PC-9 (cell line): ENCODE data around the gene FBXL13. TPM values are rescaled to one million over a fixed set of nuclear protein-coding genes. Genes with fewer than 3 reads are reported as not detected.
"Not testable (repeated sequence)": the region's sequence is repeated elsewhere in the genome, so short reads cannot be mapped to it uniquely, and the experiment has no call there.

Source experiments
- BruUV-seq: library from RNA; stranded (reverse); fragments of 400-500 nt; replicated peaks from 2 replicates; lab custom pipeline; 2021; lab: Mats Ljungman, UMichigan
- CTCF ChIA-PET: fragments of 300-600 bp; sonication (Branson Sonifier 250); formaldehyde crosslinking; loops from one replicate; lab custom pipeline; 2022; ENCODE audit warnings: antibody characterized with exemption; lab: Charles Lee
- POLR2A ChIA-PET: fragments of 300-600 bp; sonication (Branson Sonifier 250); formaldehyde crosslinking; loops from one replicate; lab custom pipeline; 2022; ENCODE audit warnings: antibody characterized with exemption; ENCODE audit not compliant: unreplicated experiment; lab: Charles Lee
- DNase-seq, 2 experiments: peaks; one replicate each; pipeline versions ENCODE4 v3.0.0 to v3.0.0-alpha.2; 2015 to 2022; ENCODE audit warnings: mixed read lengths in 1 of 2
- H2AFZ ChIP-seq: fragments of 200-600 bp; sonication (generic); 2 replicates; pipeline ENCODE4 v1.8.1; 2017; ENCODE audit warnings: antibody characterized with exemption
- H3F3A ChIP-seq: fragments of 200-600 bp; sonication (generic); 2 replicates; pipeline ENCODE4 v1.8.1; 2017; ENCODE audit warnings: antibody characterized with exemption, mild to moderate bottlenecking, low read depth; ENCODE audit not compliant: insufficient read depth
- H3K27ac ChIP-seq: fragments of 200-600 bp; sonication (generic); 2 replicates; pipeline ENCODE4 v1.6.1; 2016; ENCODE audit warnings: mixed run types
- H3K27me3 ChIP-seq: fragments of 200-600 bp; sonication (generic); 2 replicates; pipeline ENCODE4 v1.6.1; 2016; ENCODE audit warnings: low read depth, mixed run types; ENCODE audit not compliant: insufficient read depth
- H3K36me3 ChIP-seq: fragments of 200-600 bp; sonication (generic); 2 replicates; pipeline ENCODE4 v1.6.1; 2016; ENCODE audit warnings: low read depth, mixed run types
- H3K4me1 ChIP-seq: fragments of 200-600 bp; sonication (generic); replicated peaks from 2 replicates; pipeline ENCODE4 v1.6.1; 2016; ENCODE audit warnings: mixed run types; ENCODE audit not compliant: insufficient read depth
- H3K4me2 ChIP-seq: fragments of 200-600 bp; sonication (generic); 2 replicates; pipeline ENCODE4 v1.6.1; 2017; ENCODE audit warnings: mixed run types
- H3K4me3 ChIP-seq: fragments of 200-600 bp; sonication (generic); 2 replicates; pipeline ENCODE4 v1.6.1; 2016; ENCODE audit warnings: mixed run types
- H3K79me2 ChIP-seq: fragments of 200-600 bp; sonication (generic); 2 replicates; pipeline ENCODE4 v1.6.1; 2017; ENCODE audit warnings: low read depth, mixed run types
- H3K9me2 ChIP-seq: fragments of 200-600 bp; sonication (generic); 2 replicates; pipeline ENCODE4 v1.8.1; 2017; ENCODE audit warnings: mild to moderate bottlenecking; ENCODE audit not compliant: insufficient read depth
- H3K9me3 ChIP-seq: fragments of 200-600 bp; sonication (generic); 2 replicates; pipeline ENCODE4 v1.8.1; 2016; ENCODE audit warnings: low read depth; ENCODE audit not compliant: insufficient read depth
- H4K20me1 ChIP-seq: fragments of 200-600 bp; sonication (generic); 2 replicates; pipeline ENCODE4 v1.8.1; 2017; ENCODE audit not compliant: insufficient read depth
- EZH2 ChIP-seq: fragments of 200-600 bp; sonication (generic); IDR thresholded peaks from 2 replicates; pipeline ENCODE4 v1.8.0; 2017; ENCODE audit warnings: antibody characterized with exemption, low read depth
- intact Hi-C: fragments of 100-400 bp; cut with micrococcal nuclease; formaldehyde crosslinking; loops from one replicate; pipeline ENCODE4 v1.10.0; 2022; ENCODE audit not compliant: unreplicated experiment
- total RNA-seq: library from RNA; stranded (reverse); gene quantifications from 2 replicates; pipeline ENCODE4 v1.2.3, GENCODE V29; 2021
- TF ChIP-seq, protein P1 (sequence below): fragments of 200-600 bp; sonication (generic); conservative IDR thresholded peaks from 2 replicates; pipeline ENCODE4 v1.6.1; 2017; ENCODE audit warnings: mixed run types, antibody characterized with exemption, mild to moderate bottlenecking, moderate library complexity

FBXL13 gene
- total RNA-seq, 1 experiment from 2014 or later, result 19.4 TPM

DNA sequence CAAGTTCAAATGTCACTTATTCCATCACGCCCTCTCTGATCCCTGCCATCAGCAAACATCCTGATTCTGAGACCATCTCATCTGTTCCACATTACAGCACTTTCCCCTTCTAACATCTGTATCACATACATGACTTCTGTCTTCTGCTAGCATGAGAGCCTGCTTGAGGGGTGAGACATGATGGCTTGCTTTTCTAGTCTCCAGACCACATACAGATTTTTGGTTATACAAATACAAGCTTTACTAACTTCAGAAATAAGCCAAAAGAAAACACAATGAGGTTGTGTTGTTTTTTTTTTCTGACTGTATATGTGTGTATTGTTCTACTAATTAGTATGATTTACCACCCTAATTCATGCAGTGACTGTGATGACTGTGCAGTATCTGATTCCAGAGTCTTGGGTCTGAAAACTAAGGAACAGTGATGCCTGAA lies 40.0 kb upstream of the FBXL13 start:
- Histone ChIP-seq H3K9me2 (no peaks in the 10 kb centered on the region), H3K27ac (no peak overlapping the region), H3K4me2 (no peak overlapping the region), H3K4me1 (peaks cover 5% of the 10 kb centered on the region), H2AFZ (no peak overlapping the region), H3K9me3 (peaks cover 6% of the 10 kb centered on the region; the same call in 1 of the 2 replicates), H3K4me3 (no peak overlapping the region), H4K20me1 (no peaks in the 10 kb centered on the region), H3F3A (peaks cover 13% of the 10 kb centered on the region; the same call in 1 of the 2 replicates), H3K79me2 (no peaks in the 10 kb centered on the region), H3K36me3 (no peaks in the 10 kb centered on the region), H3K27me3 (no peaks in the 10 kb centered on the region)
- CTCF ChIA-PET, result no interaction called here
- no TSS peak for BruUV-seq
- TF ChIP-seq, protein P1, sequence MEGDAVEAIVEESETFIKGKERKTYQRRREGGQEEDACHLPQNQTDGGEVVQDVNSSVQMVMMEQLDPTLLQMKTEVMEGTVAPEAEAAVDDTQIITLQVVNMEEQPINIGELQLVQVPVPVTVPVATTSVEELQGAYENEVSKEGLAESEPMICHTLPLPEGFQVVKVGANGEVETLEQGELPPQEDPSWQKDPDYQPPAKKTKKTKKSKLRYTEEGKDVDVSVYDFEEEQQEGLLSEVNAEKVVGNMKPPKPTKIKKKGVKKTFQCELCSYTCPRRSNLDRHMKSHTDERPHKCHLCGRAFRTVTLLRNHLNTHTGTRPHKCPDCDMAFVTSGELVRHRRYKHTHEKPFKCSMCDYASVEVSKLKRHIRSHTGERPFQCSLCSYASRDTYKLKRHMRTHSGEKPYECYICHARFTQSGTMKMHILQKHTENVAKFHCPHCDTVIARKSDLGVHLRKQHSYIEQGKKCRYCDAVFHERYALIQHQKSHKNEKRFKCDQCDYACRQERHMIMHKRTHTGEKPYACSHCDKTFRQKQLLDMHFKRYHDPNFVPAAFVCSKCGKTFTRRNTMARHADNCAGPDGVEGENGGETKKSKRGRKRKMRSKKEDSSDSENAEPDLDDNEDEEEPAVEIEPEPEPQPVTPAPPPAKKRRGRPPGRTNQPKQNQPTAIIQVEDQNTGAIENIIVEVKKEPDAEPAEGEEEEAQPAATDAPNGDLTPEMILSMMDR, result no peak
- no peak for TF ChIP-seq EZH2
- POLR2A ChIA-PET, result no interaction called here
- no peak for DNase-seq
- intact Hi-C loops, result no loop called here

DNA sequence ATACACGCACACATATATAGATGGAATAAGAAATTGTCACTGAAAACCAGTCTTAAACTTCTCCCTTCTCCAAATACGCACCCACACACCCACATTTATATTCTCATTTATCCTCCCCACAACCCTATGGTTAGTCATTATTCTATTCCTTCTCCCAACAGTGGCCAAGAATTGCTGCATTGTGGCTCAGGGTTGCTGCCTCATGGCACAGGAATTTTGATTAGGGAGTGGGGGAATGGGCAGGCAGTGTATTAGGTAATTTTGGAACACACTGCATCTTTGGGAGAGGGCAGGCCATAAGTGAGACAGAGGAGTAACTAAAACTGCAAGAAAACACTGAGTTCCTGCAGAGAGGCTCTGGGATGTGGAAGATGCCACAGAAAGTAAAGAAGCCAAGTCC lies 38.6 kb upstream of the FBXL13 start:
- no peak for TF ChIP-seq EZH2
- TF ChIP-seq, protein P1, result no peak
- Histone ChIP-seq H3K9me3 (peaks cover 6% of the 10 kb centered on the region; the same call in 1 of the 2 replicates), H3K4me3 (no peak overlapping the region), H3K79me2 (no peaks in the 10 kb centered on the region), H3F3A (peaks cover 13% of the 10 kb centered on the region; the same call in 1 of the 2 replicates), H3K4me2 (no peak overlapping the region), H3K27me3 (no peaks in the 10 kb centered on the region), H2AFZ (no peak overlapping the region), H3K9me2 (no peaks in the 10 kb centered on the region), H3K27ac (peak overlapping the region; percentile 13), H3K4me1 (peaks cover 5% of the 10 kb centered on the region), H4K20me1 (no peaks in the 10 kb centered on the region), H3K36me3 (no peaks in the 10 kb centered on the region)
- CTCF ChIA-PET, result no interaction called here
- intact Hi-C loops, result no loop called here
- no TSS peak for BruUV-seq
- POLR2A ChIA-PET, result no interaction called here
- DNase-seq, result peak; percentile 69 to 73

DNA sequence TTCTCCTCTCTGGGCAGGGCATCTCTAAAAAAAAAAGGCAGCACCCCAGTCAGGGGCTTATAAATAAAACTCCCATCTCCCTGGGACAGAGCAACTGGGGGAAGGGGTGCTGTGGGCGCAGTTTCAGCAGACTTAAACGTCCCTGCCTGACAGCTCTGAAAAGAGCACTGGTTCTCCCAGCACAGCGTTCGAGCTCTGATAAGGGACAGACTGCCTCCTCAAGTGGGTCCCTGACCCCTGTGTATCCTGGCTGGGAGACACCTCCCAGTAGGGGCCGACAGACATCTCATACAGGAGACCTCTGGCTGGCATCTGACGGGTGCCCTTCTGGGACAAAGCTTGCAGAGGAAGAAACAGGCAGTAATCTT lies 32.1 kb upstream of the FBXL13 start:
- H3K36me3 ChIP-seq, H3K4me3 ChIP-seq, H2AFZ ChIP-seq, CTCF ChIA-PET, H3F3A ChIP-seq, H3K4me1 ChIP-seq, POLR2A ChIA-PET, DNase-seq, H3K9me2 ChIP-seq, H4K20me1 ChIP-seq, H3K9me3 ChIP-seq, H3K4me2 ChIP-seq, H3K27me3 ChIP-seq, intact Hi-C loops, H3K27ac ChIP-seq, BruUV-seq, H3K79me2 ChIP-seq: not testable (repeated sequence)
